Embryonic facial prominence (tissue), 1 donor: ENCODE results near the gene FAM181A.

ENCODE experiments used
- DNase-seq: peaks from one replicate; pipeline ENCODE4 v3.0.0-alpha.2; 2016; ENCODE audit errors: extremely low spot score

The FAM181A gene

DNA sequence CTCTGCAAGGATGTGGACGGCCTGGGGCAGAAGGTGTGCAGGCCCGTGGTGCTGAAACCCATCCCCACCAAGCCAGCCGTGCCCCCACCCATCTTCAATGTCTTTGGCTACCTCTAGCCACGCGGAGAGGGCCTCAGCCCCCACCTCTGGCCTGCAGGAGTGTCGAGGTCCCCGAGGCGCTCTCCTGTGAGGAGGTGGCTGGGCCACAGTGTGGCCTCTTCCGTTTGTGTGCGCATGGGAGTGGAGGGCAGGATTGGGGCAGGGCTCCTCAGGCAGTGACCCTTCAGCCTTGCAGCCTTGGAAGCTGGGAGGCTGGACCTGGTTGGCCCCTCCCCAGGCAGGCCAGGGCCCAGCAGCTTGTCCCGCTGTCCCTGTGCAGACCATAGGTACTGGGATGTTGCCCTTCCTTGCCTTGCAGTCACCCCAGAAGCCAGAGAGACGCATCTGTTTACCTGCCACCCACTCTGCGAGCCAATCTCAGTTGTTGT is 1.9 kb downstream of the FAM181A start:
- DNase-seq, result no peak

DNA sequence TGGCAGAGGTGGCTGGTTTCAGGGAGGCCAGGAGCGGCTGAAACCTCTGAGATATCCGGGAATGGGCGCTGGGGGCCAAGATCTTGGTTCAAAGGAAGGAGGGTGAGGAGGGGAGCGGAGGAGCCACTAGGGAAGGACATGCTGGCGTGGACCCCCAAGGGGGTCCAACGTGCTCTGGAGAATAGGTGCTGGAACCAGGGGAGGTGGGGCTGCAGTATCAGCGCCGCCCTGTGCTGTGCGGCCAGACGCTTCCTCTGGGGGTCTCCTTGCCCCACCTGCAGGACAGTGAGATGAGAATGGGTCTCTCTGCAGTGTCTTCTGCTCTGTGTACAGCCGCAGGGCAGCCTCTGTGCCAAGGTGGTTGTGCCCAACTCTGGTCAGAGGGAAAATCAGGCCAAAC is 2.5 kb downstream of the FAM181A start:
- DNase-seq, result no peak

DNA sequence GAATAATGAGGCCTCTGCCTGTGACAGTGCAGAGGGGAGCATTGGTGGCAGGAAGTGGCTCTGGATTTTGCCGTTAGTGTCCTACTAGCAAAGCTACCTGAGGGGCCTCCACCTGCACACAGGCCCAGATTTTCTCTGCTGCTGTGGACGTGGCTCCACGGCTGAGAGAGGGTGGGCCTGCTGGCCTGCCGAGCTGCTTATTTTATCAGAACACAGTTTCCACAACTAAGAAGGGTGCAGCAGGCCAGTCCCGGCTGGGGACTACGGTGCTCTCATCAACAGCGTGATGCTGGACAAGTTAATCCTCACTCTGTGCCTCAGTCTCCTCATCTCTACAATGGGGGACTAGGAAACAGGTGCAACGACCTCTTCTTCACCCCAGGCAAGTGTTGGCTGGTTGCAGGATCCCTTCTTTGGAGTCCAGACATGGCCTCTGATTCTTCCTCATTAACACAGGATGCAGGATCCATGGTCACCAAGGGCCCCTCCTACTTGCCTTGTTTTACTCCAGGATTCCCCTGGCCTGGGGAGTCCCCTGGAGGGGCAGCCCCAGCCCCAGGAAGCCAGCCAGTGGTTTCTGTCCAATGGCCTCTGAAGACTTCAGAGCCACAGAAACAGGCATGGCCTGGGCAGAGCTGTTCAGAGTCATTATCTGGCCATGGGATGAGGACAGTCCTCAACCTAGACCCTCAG is 3.3 kb downstream of the FAM181A start:
- no peak for DNase-seq

DNA sequence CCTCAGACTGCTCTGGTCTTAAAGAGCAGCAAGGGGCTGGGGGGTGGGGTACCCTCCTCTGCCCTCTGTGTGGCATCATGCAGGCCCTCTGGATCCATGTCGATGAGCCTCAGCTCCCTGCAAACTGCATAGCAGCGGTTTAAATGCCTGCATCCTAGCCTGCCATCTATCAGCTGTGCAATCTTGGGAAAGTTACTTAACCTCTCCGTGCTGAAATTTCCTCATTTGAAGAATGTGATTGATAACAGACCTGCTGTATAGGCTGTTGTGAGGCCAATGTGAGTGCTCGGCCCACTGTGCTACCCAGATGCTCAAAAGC is 3.8 kb downstream of the FAM181A start:
- no peak for DNase-seq

DNA sequence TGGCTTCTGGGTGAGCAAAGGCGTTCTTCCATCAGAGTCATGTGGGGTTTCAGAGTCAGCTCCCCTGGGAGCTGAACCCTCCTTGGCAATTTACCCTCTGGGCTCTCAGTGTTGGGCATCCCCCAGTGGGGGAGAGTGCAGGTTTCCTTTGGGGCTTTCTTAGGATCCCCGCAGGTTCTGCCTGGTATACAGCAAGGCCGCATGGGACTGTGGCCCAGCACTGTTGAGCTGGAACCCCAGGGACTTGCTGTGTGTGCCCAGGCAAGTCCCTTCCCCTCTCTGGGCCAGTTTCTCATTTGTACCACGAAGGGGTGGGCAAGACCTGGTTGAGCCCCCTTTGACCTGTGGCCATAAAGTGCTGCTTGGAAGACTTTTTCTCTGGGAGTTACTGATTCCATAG is 5.5 kb downstream of the FAM181A start:
- DNase-seq, result no peak

DNA sequence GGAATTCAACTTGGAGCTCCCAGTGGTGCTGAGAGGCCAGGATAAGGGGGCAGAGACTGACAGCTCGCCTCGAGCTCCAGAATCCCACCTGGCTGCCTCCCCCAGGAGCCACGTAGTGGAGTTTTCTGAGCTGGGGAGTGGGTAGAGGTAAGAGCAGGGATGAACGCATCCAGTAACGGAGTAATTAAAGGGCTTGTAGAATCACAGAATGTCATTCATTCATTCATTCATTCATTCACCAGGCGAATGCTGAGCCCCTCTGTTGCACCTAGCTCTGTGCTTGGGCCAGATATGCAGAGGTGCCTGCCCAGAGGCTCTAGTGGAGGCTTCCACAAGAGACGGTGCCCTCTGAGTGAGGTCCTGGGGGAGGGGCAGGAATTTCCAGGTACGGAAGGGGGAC is 8.1 kb downstream of the FAM181A start:
- no peak for DNase-seq

DNA sequence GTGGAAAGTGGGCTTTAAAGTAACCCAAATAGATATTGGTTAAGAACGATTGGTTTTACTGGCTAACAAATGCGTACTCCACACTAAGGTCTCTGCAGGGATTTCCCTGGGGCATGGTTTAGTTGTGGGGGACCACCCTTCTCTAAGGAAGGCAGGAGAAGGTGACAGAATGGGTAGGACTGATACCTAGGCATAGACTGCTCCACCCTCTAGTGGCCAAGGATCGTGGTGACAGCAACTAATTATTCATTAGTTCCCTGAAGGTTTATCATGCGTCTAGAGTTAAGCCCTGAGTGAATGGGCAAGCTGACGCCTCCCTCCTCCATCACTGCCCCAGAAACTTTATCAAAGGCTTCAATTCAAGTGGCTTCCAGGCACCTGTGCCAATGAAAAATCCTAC is 9.1 kb downstream of the FAM181A start:
- no peak for DNase-seq

DNA sequence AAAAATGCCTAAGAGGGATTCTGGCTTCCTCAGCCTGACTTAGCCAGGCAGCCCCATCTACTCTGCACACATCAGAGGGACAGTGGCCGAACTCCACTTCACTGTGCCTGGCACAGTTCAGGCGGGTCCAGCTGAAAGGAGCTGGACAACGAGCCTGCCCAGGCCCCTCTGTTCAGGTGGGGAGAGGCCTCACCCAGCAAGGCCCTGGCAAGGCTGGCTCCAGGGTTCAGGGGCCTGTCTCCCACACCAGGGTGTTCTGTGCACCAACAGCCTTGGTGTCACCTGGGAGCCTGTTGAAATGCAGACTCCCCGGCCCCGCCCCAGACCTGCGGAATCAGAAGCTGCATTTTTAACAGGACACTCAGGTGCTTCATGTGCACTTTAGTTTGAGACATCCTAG is 9.8 kb downstream of the FAM181A start:
- no peak for DNase-seq

DNA sequence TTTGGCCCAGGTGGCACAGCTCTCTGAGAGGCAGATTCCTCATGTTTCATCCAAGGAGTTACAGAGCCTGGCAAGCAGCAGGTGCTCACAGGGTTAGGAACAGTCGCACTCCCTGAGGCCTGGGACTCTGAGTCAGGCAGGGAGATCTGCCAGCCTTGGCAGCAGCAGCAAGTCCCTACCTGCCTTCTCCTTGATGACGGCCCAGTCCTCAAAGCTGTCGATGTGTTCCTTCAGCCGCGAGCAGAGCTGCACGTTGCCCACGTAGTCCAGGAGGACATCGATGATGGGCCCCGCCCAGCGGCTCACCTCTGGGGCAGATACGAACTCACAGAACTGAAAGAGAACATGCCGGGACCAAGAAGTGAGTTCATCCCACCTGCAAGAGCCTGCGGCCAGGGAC is 10.4 kb downstream of the FAM181A start:
- DNase-seq, result no peak

DNA sequence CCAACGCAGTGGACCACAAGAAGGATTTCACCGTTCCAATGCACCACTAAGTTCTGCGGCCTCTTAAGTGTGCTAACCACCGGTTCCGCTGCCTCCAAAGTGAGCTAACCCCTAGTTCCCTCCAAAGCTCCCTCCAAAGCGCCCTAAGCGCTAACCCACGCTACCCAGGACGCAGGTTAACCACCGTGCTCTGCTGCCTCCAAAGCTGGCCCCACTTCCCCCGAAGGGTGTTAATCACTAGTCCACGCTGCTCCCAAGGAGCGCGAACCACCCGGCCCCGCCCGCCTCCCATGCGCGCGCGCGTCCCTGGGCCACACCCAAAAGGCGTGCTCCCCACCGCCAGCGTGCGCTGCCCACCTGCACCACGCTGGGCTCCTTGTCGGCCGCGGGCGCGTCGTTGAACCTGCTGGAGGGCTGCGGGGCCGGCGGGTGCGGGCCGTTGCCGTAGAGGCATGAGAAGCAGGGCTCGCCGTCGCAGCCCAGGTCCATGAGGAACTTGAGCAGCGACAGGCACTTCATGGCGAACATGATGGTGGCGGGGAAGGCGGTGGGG is 11.7 kb downstream of the FAM181A start:
- no peak for DNase-seq

DNA sequence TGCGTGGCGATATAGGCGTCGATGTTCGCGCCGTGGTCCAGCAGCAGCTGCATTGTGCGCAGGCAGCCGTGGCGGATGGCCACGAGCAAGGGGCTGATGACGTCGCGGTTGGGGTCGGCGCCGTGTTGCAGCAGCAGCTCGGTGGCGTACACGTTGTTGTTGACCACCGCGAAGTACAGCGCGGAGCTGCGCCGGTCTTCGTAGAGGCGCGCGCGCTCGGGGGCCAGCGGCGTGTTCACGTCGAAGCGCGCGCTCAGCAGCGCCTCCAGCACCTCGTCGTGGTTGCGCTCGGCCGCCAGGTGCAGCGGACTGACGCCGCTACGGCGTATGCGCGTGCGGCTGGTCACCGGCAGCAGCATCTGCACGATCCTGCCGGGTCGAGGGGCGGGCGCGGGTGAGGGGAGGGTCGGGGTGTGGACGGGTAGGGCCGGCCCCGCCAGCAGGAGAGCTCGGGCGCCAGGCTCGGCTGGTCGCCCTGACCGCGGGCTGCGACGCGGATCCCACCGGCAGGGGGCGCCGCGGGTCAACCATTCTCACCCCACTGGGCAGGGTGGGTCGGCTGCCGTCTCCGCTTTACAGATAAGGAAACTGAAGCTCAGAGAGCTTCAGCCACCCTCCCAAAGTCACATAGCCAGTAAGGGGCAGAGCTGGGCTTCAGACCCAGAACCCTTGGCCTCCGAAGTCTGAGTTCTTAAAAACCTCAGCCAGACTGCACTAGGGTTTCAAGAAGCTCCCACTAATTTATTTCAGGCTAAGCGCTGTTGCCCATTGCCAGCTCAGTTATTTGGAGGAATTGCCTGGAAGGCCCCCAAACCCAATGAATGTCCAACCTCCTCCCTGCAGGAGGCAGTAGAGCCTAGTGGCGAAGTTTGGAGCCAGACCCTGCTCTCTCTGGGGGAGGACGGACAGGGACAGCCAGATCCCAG is 12.4 kb downstream of the FAM181A start:
- DNase-seq, result no peak

DNA sequence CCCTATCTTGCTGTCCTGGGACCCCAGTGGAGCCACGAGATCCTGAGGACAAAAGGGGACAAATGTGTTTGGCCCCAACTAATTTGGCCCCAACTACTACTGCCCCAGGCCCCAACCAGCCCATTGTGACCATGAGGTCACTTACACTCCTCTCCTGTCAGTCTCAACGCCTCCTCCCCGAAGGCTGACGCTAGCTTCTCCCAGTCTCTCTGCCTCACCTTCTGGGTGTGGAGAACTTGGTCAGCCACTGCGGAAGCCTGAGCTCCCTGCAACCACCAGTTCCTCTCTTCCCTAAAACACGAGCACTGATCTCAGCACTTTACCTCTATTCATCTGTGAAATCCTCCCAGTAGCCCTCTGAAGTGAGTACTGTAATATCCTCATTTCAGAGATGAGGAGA is 13.3 kb downstream of the FAM181A start:
- no peak for DNase-seq

DNA sequence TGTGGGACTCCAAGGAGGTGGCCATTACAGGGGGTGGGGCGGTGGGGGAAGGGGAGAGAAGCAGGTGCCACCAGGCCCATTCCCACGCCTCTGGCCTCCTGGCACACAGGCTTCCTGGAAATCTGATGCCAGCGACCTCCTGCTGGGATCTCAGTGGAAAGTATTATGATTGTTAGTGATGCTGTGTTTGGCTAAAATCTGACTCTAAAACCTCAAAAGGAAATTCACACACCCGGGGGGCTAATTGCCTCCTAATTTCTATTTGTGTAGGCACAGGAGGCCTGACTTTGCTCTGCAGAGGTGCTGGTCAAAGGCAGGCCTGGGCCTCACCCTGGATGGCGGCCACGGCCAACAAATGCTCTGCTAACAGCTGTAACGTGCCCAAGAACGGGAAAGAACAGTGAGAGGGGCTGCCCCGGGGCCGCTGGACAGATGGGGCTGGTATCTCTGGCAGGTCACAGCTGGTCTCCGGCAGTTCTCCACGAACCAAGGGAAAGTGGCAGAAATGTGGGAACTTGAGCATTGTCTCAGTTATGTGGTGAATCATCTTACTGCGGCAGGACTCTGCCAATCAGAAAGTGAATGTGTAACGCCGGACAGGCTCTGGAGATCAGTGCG is 14.3 kb downstream of the FAM181A start:
- DNase-seq, result no peak

DNA sequence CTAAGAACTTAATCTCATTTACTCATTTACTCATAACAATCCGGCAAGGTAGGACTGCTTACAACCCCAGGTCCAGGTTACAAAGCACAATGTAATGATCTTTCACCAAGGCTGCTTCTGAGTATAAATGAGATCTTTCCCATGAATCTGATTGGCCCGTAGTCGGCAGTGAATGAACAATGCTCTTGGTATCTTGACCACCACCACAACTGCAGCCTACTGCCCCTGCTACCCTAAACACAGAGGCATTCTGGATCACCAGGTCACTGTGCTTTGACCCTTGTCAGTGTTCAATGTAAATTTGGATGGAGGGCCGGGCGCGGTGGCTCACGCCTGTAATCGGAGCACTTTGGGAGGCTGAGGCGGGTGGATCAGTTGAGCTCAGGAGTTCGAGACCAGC is 15.9 kb downstream of the FAM181A start:
- no peak for DNase-seq

DNA sequence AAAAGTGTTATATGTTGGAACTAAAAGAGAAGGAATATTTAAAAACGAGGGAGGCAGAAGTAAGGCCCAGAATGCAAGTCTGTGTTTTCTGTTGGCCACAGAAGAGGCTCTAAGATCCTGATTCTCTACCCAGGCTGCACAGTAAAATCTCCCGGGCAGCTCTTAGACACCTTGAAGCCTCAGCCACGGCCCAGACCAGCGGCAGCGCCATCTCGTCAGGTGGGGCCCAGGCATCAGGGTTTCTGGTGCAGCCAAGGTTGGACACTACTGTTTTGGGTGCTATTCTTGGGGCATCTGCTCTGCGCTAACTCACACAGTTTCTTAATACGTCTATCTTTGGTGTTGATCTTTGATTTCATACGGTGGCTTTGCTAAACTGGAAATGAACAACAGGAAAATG is 16.8 kb downstream of the FAM181A start:
- no peak for DNase-seq

DNA sequence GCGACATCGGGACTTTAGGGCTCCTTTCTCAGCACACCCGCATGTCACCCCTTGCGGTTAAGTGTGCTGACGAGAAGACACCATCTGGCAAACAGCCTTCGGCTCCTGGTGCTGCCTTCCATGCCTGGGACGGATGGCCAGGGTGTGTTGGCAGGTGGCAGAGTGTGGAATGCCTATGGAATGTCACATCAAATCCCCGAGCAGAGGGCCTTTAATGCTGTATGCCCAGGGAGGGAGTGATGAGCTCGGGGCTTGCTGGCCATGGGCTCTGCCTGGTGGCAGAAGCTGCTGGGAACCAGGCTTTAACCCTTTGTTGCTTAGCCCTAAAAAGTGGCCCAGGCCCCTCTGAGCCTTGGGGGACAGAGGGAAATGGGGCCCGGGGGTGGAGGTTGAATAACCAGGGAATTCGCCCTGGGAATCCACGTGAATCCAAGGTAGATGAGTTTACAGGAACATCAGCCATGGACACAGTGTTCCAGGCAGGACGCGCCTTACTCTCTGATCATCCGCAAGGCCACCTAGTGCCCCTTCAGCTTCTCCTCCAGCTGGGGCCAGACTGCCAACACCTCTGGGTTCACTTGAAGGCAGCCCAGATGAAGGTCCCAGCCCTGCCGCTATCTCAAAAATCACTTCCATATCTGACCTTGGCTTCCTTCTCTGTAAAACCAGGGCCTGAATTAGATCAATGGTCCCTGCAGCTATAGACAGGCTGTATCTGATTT is 17.4 kb downstream of the FAM181A start:
- DNase-seq, result no peak

DNA sequence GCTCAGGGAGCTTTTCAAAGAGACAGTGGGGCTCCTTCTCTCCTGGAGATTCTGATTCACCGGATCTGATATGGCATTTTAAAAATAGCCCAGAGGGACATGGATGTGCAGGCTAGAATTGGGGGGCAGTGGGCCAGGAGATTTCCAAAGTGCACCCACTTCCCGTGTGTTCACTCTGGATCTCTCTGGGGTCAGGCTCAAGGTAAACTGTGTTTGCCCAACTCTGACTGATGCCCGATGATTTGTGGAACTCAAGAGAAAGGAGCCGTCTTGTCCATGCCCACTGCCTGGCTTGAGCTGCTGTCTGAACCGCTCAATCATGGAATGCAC is 17.9 kb downstream of the FAM181A start:
- no peak for DNase-seq

DNA sequence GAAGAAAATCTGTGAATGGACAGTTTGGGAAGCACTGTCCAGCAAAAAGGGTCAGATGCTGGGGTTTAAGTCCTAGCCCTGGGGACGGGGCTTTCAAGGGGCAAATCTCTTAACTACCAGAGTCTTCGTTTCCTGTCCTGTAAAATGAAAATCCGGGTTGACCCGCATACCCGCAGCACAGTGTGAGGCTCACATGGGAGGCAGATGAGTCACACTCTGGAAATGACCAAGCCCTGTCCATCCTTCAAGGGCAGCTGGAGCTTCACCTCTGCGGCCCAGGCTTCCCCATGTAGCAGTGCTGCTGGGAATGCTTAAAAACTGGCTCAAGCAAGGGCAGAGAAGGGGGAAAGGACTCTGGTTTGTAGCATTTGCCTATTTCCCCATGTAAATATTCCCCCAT is 19.0 kb downstream of the FAM181A start:
- no peak for DNase-seq

DNA sequence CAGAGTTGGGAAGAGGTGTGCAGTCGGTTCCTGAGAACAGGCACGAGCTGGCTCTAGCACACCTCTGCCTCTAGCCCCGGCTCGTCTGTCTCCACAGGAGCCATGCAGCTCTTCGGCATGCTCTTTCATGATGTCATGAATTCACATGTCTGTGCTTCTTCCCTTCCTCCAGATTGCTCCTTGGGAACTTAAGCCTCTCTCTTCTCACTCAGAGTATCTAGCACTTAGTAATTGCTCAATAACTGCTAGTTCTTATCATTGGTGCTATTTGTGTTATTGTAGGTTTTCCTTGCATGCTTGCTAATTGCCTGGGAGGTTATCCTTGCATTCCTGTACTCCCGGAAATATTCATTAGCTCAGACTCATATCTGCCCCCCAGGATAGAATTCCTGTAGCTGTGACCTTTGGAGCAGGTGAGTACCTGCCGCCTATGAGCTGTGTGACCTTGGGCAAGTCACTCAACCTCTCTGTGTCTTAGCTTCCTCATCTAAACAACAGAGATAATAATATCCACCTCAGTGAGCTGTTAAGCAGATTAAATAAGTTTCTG is 19.5 kb downstream of the FAM181A start:
- DNase-seq, result no peak

DNA sequence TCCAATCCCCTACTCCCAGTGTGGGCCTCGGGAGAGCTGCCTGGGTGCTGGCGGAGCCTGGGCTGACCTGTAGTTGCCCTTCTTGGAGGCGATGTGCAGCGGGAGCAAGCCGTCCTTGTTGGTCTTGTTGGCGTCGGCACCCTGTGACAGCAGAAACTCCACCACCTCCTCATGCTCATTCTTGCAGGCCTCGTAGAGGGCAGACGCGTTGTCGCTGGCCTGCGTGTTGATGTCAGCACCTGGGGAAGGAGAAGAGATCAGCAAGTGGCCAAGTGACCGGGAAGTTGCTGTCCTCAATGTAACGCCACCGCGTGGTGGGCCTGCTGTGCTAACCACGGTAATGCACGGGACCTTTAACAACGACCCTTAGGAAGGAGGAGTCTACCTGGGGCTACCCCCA is 20.1 kb downstream of the FAM181A start:
- no peak for DNase-seq

DNA sequence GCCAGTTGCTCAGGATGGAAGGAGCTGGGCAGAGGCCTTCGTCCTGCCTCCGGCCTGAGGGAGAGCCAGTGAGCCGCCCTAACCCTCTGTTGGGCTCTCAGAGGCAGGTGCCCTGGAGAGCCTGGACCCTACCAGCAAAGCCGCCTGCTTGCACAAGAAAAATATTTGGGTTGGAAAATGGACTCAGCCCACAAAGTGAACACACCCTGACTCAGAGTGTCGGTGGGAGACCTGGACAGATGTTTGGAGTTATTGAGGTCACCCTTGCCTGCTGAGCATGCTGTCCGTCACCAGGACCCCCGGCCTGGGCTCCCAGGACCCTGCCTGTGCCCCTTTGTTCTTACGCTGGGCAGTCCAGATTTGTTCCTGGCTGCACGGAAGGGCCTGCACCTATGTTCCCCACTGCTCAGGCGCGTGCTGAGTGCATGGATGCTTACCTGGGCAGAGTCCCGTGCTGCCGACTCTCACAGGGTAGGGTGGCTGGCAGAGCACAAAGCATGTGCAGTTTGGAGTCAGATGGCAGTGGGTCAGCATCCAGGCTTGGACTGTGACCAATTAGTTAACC is 22.4 kb downstream of the FAM181A start:
- DNase-seq, result no peak
